ENCODE results near the gene TPM3.

Gene TPM3

GRCh38 chr1:154205778-154206177 lies 13.9 kb upstream of the TPM3 start:
- peak; percentile 27 for DNase-seq

GRCh38 chr1:154199563-154199879 lies 7.6 kb upstream of the TPM3 start:
- no peak for DNase-seq

- DNase-seq, result no peak
Observed at GRCh38 chr1:154198756-154199562, 7.1 kb upstream of the TPM3 start.

GRCh38 chr1:154193821-154194220 lies 1.9 kb upstream of the TPM3 start:
- DNase-seq, result no peak

GRCh38 chr1:154192476-154192875 lies 576 bp upstream of the TPM3 start:
- no peak for DNase-seq

GRCh38 chr1:154190550-154190949 lies 1.4 kb downstream of the TPM3 start:
- no peak for DNase-seq

- DNase-seq, result no peak
Observed at GRCh38 chr1:154186852-154187501, 4.9 kb downstream of the TPM3 start.

- peak; percentile 72 for DNase-seq
Observed at GRCh38 chr1:154186177-154186576, 5.7 kb downstream of the TPM3 start.

GRCh38 chr1:154183046-154183915 lies 8.6 kb downstream of the TPM3 start:
- DNase-seq, result peak; percentile 95

- peak; percentile 80 for DNase-seq
Observed at GRCh38 chr1:154182344-154183045, 9.4 kb downstream of the TPM3 start.

GRCh38 chr1:154181944-154182343 lies 10.0 kb downstream of the TPM3 start:
- no peak for DNase-seq

- DNase-seq, result no peak
Observed at GRCh38 chr1:154179946-154180687, 11.8 kb downstream of the TPM3 start.

GRCh38 chr1:154178911-154179811 lies 12.7 kb downstream of the TPM3 start:
- no peak for DNase-seq

GRCh38 chr1:154178013-154178412 lies 13.9 kb downstream of the TPM3 start:
- DNase-seq, result peak; percentile 21

- no peak for DNase-seq
Observed at GRCh38 chr1:154176337-154176736, 15.6 kb downstream of the TPM3 start.

- DNase-seq, result no peak
Observed at GRCh38 chr1:154174654-154175053, 17.2 kb downstream of the TPM3 start.

GRCh38 chr1:154171880-154172279 lies 20.0 kb downstream of the TPM3 start:
- DNase-seq, result no peak

- DNase-seq, result no peak
Observed at GRCh38 chr1:154171223-154171583, 20.7 kb downstream of the TPM3 start.

- peak; percentile 74 for DNase-seq
Observed at GRCh38 chr1:154170547-154171222, 21.2 kb downstream of the TPM3 start.

- no peak for DNase-seq
Observed at GRCh38 chr1:154167461-154167860, 24.4 kb downstream of the TPM3 start.

GRCh38 chr1:154166207-154166606 lies 25.7 kb downstream of the TPM3 start:
- DNase-seq, result no peak
